GM21786 (cell line): ENCODE measurements around the gene ZNF319.
A peak's percentile ranks its signal among the peaks of the same experiment; 100 is the strongest.
"Not testable (repeated sequence)": the region's sequence is repeated elsewhere in the genome, so short reads cannot be mapped to it uniquely, and the experiment has no call there.

Experiments
- ATAC-seq: cut with Tn5 transposase; IDR thresholded peaks from one replicate; pipeline ENCODE4 v1.9.1; 2021; ENCODE audit not compliant: unreplicated experiment

ZNF319 gene

GRCh38 chr16:58022601-58023371 is 22.3 kb upstream of the ZNF319 start:
- no peak for ATAC-seq

GRCh38 chr16:58021661-58022551 is 21.4 kb upstream of the ZNF319 start:
- ATAC-seq = no peak

GRCh38 chr16:58020628-58021521 is 20.4 kb upstream of the ZNF319 start:
- no peak for ATAC-seq

- no peak for ATAC-seq
These were observed 19.5 kb upstream of the ZNF319 start for GRCh38 chr16:58019866-58020538.

GRCh38 chr16:58018803-58019202 is 18.3 kb upstream of the ZNF319 start:
- no peak for ATAC-seq

GRCh38 chr16:58016840-58017446 is 16.5 kb upstream of the ZNF319 start:
- ATAC-seq = no peak

- ATAC-seq = no peak
These were observed 12.9 kb upstream of the ZNF319 start for GRCh38 chr16:58013201-58013956.

- ATAC-seq = no peak
These were observed 12.0 kb upstream of the ZNF319 start for GRCh38 chr16:58012481-58012880.

- ATAC-seq = no peak
These were observed 11.2 kb upstream of the ZNF319 start for GRCh38 chr16:58011652-58012051.

- no peak for ATAC-seq
These were observed 10.4 kb upstream of the ZNF319 start for GRCh38 chr16:58010886-58011285.

- ATAC-seq = no peak
These were observed 9.5 kb upstream of the ZNF319 start for GRCh38 chr16:58009856-58010416.

- ATAC-seq = not testable (repeated sequence)
These were observed 4.3 kb upstream of the ZNF319 start for GRCh38 chr16:58004736-58005135.

- no peak for ATAC-seq
These were observed 2.5 kb upstream of the ZNF319 start for GRCh38 chr16:58002936-58003335.

GRCh38 chr16:58002416-58002800 is 1.9 kb upstream of the ZNF319 start:
- ATAC-seq = no peak

- no peak for ATAC-seq
These were observed 1.4 kb upstream of the ZNF319 start for GRCh38 chr16:58001781-58002415.

GRCh38 chr16:58000706-58001676 is 519 bp upstream of the ZNF319 start, which contains the start of gene USB1:
TSS of gene USB1 (plus strand) at chr16:58001407. CDS start at chr16:58001484, 77 bp downstream.
- peak; percentile 73 for ATAC-seq

- no peak for ATAC-seq
These were observed 1.0 kb downstream of the ZNF319 start for GRCh38 chr16:57999366-57999970.
